Upper lobe of left lung (tissue), 4 donors: ENCODE measurements around the gene GFRA1.

Experiments
- EP300 ChIP-seq, 4 donors: sonication (generic); formaldehyde crosslinking; IDR thresholded peaks; one replicate each; pipeline ENCODE4 v1.5.1; 2017; ENCODE audit warnings: antibody characterized with exemption in 4 of 4, control low read depth in 2 of 4
- POLR2A ChIP-seq, 4 donors: fragments of 450-650 bp; IDR thresholded peaks; one replicate each; pipeline ENCODE4 v1.5.1; 2016 to 2017; ENCODE audit warnings: antibody characterized with exemption in 4 of 4, mild to moderate bottlenecking in 2 of 4
- POLR2AphosphoS5 ChIP-seq, 2 donors: sonication (generic); formaldehyde crosslinking; IDR thresholded peaks; one replicate each; pipeline ENCODE4 v1.5.1; 2017; ENCODE audit warnings: antibody characterized with exemption in 2 of 2
- TF ChIP-seq, protein P1 (sequence below), 6 experiments: fragments of 450-650 bp in 4 of 6; fragments of 200-600 bp in 2 of 6; sonication (generic) in 2 of 6; IDR thresholded peaks; one replicate each; pipeline ENCODE4 v1.5.1; 2016 to 2019; ENCODE audit warnings: antibody characterized with exemption in 6 of 6

GRCh38 chr10:116080553-116080952 lies 192.5 kb downstream of the GFRA1 start:
- TF ChIP-seq POLR2A (IDR thresholded peaks at IDR 0.05) (no peak), EP300 (IDR thresholded peaks at IDR 0.05) (no peak), POLR2AphosphoS5 (IDR thresholded peaks at IDR 0.05) (no peak)
- TF ChIP-seq, protein P1, sequence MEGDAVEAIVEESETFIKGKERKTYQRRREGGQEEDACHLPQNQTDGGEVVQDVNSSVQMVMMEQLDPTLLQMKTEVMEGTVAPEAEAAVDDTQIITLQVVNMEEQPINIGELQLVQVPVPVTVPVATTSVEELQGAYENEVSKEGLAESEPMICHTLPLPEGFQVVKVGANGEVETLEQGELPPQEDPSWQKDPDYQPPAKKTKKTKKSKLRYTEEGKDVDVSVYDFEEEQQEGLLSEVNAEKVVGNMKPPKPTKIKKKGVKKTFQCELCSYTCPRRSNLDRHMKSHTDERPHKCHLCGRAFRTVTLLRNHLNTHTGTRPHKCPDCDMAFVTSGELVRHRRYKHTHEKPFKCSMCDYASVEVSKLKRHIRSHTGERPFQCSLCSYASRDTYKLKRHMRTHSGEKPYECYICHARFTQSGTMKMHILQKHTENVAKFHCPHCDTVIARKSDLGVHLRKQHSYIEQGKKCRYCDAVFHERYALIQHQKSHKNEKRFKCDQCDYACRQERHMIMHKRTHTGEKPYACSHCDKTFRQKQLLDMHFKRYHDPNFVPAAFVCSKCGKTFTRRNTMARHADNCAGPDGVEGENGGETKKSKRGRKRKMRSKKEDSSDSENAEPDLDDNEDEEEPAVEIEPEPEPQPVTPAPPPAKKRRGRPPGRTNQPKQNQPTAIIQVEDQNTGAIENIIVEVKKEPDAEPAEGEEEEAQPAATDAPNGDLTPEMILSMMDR (IDR thresholded peaks at IDR 0.05), result no peak
